Activated CD8-positive, alpha-beta memory T cell treated with anti-CD3 and anti-CD28 coated beads for 24 hours (primary cell): ENCODE results near the gene DCBLD2.
"Not testable (repeated sequence)": the region's sequence is repeated elsewhere in the genome, so short reads cannot be mapped to it uniquely, and the experiment has no call there.

ENCODE experiments used
- DNase-seq: peaks from one replicate; pipeline ENCODE4 v3.0.0-alpha.2; 2020

The DCBLD2 gene

DNA sequence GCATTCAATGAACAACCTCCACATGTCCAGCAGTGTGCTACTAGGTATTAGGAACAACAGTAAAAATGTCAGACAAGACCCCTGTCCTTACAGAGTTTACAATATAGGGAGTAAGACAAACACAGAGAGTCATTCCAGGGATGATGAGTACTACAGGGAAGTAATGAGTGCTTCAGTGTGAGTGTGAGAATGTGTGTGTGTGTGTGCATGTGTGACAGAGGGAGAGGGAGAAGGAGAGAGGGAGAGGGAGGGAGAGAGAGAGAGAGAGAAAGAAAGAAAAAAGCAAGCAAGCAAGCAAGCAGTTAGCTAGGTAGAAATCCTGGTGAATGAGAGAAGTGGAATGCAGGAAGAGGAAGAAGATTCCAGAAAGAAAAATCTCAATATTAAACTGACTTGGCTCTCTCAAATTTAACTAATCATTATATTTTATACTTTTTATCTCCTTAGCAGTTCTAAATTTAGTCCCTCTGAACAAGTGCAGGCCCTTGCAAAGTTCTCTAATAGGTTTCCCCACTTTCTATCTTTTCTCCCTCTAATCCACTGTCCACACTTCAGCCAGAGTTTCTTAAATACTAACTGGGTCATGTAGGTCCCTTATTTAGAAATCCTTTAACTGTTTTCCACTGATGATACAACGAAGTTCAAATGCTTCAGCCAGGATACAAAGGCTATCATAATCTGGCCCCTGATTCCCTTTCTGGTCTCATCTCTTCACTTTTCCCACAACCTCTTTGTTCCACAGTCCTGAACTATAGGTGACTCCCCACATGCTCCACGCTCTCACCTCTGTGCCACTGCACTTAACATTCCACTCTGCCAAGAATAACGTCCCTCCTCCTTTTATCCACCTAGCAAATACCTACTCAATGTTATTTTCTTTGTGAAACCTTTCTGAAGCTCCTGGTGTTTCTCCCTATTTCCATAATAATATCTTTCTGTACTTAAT, 10.3 kb downstream of the DCBLD2 start:
- no peak for DNase-seq

- no peak for DNase-seq
Observed at GRCh38 chr3:98890181-98890835, 11.2 kb downstream of the DCBLD2 start.

DNA sequence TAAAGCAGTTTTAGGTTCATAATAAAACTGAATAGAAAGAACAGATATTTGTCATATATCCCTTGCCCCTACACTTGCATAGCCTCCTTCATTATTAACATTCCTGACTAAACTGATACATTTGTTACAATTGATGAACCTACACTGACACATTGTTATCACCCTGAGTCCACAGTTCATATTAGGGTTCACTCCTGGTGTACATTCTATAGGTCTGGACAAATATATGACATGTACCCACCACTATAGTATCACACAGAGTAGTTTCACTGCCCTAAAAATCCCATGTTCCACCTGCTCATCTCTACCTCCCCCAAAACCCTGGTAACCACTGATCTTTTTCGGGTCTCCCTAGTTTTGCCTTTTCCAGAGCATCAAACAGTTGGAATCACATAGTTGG, 13.8 kb downstream of the DCBLD2 start:
- DNase-seq: no peak

- no peak for DNase-seq
Observed at GRCh38 chr3:98886525-98886924, 15.0 kb downstream of the DCBLD2 start.

DNA sequence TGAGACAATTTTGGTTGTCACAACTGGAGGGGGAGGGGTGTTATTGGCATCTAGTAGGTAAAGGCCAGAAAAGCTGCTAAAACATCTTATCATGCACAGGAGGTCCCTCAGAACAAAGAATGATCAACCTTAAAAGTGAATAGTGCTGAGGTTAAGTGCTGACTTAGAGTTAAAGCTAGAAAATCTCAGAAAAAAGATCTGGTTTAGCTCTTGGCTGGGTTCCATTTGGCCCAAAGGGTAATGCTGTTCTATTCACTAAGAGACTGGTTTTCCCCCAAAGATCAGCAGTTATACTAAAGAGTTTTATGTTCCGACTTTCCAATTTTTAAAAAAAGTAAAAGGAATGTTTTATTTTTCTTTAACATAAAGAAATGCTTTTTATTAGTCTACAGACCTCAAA, 15.6 kb downstream of the DCBLD2 start:
- DNase-seq: no peak

DNA sequence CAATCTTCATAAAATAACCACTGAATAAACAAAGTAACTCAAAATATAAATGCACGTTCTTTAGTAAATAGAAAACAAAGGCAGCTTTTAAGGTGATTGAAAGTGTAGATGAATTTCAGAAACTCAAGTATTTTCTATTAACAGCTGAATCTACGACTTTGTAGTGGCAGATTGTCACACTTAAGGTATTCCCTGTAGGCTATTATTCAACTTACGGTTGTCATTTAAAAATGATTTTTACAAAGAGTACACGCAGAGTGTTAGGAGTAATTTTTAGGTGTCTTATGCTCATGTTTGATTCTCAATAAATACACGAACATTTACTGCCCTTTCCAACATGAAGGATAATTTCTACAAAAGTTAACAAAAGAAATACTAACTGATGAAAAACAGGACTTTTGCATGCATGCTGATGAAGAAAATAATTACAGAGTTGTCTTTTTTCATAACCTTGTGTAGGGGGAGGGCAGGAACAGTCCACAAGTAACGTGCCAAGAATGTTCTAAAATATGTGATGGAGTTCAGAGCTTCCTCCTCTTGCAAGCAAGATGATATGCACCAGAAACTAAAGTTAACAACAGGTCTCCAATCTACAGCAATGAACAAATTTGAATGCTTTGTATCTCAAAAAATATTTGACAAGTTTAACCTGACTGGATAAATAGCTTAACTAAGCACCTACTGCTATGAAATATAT, 16.7 kb downstream of the DCBLD2 start:
- DNase-seq: no peak

DNA sequence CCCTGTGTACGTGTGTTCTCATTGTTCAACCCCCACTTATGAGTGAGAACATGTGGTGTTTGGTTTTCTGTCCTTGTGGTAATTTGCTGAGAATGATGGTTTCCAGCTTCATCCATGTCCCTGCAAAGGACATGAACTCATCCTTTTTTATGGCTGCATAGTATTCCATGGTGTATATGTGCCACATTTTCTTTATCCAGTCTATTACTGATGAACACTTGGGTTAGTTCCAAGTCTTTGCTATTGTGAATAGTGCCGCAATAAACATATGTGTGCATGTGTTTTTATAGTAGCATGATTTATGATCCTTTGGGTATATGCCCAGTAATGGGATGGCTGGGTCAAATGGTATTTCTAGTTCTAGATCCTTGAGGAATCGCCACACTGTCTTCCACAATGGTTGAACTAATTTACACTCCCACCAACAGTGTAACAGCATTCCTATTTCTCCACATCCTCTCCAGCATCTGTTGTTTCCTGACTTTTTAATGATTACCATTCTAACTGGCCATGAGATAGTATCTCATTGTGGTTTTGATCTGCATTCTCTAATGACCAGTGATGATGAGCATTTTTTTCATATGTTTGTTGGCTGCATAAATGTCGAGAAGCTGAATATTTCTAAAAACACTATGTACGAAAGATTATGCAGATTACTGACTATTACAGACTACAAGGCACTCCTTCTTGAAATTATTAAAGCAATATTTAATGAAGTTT, 18.7 kb downstream of the DCBLD2 start:
- not testable (repeated sequence) for DNase-seq

- no peak for DNase-seq
Observed at GRCh38 chr3:98877132-98877531, 24.4 kb downstream of the DCBLD2 start.

- DNase-seq: no peak
Observed at GRCh38 chr3:98875535-98875934, 26.0 kb downstream of the DCBLD2 start.

- no peak for DNase-seq
Observed at GRCh38 chr3:98874602-98875249, 26.8 kb downstream of the DCBLD2 start.

- no peak for DNase-seq
Observed at GRCh38 chr3:98869391-98869790, 32.1 kb downstream of the DCBLD2 start.

GRCh38 chr3:98857971-98858370, 43.5 kb downstream of the DCBLD2 start:
- DNase-seq: not testable (repeated sequence)

DNA sequence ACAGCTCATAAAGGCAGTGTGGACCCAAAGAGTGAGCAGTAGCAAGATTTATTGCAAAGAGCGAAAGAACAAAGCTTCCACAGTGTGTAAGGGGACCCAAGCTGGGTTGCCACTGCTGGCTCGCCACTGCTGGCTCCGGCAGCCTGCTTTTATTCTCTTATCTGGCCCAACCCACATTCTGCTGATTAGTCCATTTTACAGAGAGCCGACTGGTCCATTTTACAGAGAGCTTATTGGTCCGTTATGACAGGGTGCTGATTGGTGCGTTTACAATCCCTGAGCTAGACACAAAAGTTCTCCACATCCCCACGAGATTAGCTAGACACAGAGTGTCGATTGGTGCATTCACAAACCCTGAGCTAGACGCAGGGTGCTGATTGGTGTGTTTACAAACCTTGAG, 44.2 kb downstream of the DCBLD2 start:
- not testable (repeated sequence) for DNase-seq

DNA sequence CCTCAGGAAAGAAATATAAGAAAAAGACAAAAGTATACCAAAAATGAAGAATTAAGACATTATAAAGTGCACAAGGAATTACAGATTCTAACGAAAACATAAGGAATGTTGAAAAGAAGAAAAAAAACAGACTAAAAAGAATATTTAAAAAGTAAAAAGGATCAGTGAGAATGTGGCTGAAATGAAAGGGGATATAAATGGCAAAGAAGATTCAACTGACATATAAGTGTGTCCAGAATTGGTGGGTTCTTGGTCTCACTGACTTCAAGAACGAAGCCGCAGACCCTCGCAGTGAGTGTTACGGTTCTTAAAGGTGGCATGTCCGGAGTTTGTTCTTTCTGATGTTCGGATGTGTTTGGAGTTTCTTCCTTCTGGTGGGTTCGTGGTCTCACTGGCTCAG, 44.8 kb downstream of the DCBLD2 start:
- no peak for DNase-seq

- no peak for DNase-seq
Observed at GRCh38 chr3:98855806-98856400, 45.6 kb downstream of the DCBLD2 start.

DNA sequence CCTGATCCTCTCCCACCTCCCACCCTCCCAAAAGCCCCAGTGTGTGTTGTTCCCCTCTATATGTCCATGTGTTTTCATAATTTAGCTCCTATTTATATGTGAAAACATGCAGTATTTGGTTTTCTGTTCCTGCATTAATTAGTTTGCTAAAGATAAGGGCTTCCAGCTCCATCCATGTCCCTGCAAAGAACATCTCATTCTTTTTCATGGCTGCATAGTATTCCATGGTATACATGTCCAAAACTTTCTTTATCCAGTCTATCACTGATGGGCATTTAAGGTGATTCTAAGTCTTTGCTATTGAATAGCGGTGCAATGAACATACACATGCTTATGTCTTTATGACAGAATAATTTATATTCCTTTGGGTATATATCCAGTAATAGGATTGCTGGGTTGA, 53.4 kb downstream of the DCBLD2 start:
- no peak for DNase-seq

DNA sequence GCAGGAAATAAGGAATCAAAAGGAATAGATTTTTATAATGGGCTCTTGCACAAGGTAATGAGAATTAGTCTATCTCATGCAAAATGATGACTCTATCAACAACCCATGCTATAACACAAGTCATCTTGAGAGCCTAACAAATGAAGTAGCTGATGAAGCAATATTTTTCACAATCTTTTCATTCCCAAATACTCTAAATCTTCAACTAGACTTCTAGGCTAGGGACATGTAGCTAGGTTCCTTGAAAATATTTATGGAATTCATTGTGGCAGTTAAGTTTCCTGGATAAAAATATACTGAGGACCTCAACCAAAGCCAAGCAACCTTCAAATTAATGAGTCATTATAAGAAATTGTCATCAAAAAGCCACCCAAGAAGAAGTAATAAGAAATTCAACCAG, 55.4 kb downstream of the DCBLD2 start:
- DNase-seq: no peak

GRCh38 chr3:98843266-98843959, 58.1 kb downstream of the DCBLD2 start:
- no peak for DNase-seq

DNA sequence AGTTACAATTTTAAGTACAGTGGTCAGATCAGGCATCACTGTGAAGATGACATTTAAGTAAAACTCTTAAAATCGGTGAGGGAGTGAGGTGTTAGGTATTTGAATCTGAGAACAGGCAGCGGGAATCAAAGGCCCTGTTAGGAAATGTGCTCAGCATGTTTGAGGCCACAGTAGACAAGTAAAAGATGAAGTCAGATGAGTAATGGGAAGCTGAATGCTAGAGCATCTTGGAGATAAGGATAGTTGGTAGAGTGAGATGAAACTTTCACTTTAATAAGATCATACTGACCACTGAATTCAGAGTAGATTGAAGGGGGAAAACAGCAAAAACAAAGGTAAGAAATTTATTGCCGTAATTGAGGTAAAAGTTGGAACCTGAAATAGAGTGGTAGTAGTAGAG, 61.6 kb downstream of the DCBLD2 start:
- no peak for DNase-seq

DNA sequence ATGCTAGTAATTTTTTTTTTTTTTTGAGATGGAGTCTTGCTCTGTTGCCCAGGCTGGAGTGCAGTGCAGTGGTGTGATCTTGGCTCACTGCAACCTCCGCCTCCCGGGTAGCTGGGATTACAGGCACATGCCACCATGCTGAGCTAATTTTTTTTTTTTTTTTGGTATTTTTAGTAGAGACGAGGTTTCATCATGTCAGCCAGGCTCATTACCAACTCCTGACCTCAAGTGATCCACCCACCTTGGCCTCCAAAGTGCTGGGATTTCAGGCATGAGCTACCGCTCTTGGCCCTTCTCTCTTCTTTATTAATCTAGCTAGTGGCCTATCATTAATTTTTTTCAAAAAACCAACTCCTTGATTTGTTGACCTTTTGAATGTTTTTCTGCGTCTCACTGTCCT, 70.4 kb downstream of the DCBLD2 start:
- not testable (repeated sequence) for DNase-seq

GRCh38 chr3:98829246-98829832, 72.2 kb downstream of the DCBLD2 start:
- no peak for DNase-seq
